IMR-90 (cell line): Measurements from ENCODE around the gene GFPT1. TPM values are rescaled to one million over a fixed set of nuclear protein-coding genes. Genes with fewer than 3 reads are reported as not detected.

Experiments
- ATAC-seq: fragments of 200-7000 bp; cut with Tn5 transposase; 2 replicates; pipeline ENCODE4 v1.9.1; 2020; ENCODE audit warnings: low read depth, mild to moderate bottlenecking, moderate library complexity
- BruUV-seq: library from RNA; stranded (reverse); fragments of 400-500 nt; replicated peaks from 2 replicates; lab custom pipeline; 2021; lab: Mats Ljungman, UMichigan
- CTCF ChIA-PET: fragments of 300-600 bp; formaldehyde crosslinking; extraction: SDS; loops from one replicate; lab custom pipeline; 2021; ENCODE audit warnings: antibody characterized with exemption; lab: Yijun Ruan, JAX
- POLR2A ChIA-PET: fragments of 300-600 bp; sonication (Branson Sonifier 250); formaldehyde crosslinking; loops from one replicate; lab custom pipeline; 2022; ENCODE audit warnings: antibody characterized with exemption; ENCODE audit not compliant: unreplicated experiment; lab: Charles Lee
- DNase-seq: peaks from one replicate; pipeline ENCODE4 v3.0.0; 2013
- H2AFZ ChIP-seq: replicated peaks from 2 replicates; pipeline ENCODE3; 2013; ENCODE audit warnings: low read length, mild to moderate bottlenecking; ENCODE audit not compliant: poor library complexity
- H2AK5ac ChIP-seq: 2 replicates; pipeline ENCODE4 v1.6.1; 2013; ENCODE audit warnings: low read depth, low read length, inconsistent platforms
- H2AK9ac ChIP-seq: replicated peaks from 2 replicates; pipeline ENCODE3; 2013; ENCODE audit warnings: mild to moderate bottlenecking, low read depth, low read length, moderate library complexity; ENCODE audit not compliant: poor library complexity
- H2BK120ac ChIP-seq: 2 replicates; pipeline ENCODE4 v1.6.1; 2013; ENCODE audit warnings: low read depth, low read length, inconsistent platforms
- H2BK15ac ChIP-seq: 3 replicates; pipeline ENCODE4 v1.6.1; 2013; ENCODE audit warnings: low read depth, low read length, inconsistent platforms
- H2BK20ac ChIP-seq: 2 replicates; pipeline ENCODE4 v1.6.1; 2013; ENCODE audit warnings: low read depth, mild to moderate bottlenecking, inconsistent platforms, low read length, moderate library complexity
- H2BK5ac ChIP-seq: 2 replicates; pipeline ENCODE4 v1.6.1; 2013; ENCODE audit warnings: mild to moderate bottlenecking, low read depth, low read length, inconsistent platforms; ENCODE audit not compliant: poor library complexity, severe bottlenecking
- H3K14ac ChIP-seq: replicated peaks from 2 replicates; pipeline ENCODE4 v1.6.1; 2013; ENCODE audit warnings: low read depth, low read length, inconsistent platforms
- H3K18ac ChIP-seq: 2 replicates; pipeline ENCODE4 v1.6.1; 2013; ENCODE audit warnings: low read depth, low read length, control low read depth
- H3K23ac ChIP-seq: 2 replicates; pipeline ENCODE4 v1.6.1; 2013; ENCODE audit warnings: low read depth, low read length, inconsistent platforms
- H3K27ac ChIP-seq: 2 replicates; pipeline ENCODE4 v1.5.1; 2013; ENCODE audit warnings: mild to moderate bottlenecking, control low read depth, low read length; ENCODE audit not compliant: insufficient read depth
- H3K27me3 ChIP-seq: 2 replicates; pipeline ENCODE4 v1.6.1; 2013; ENCODE audit warnings: low read length; ENCODE audit not compliant: control insufficient read depth, insufficient read depth
- H3K36me3 ChIP-seq: 2 replicates; pipeline ENCODE4 v1.6.1; 2013; ENCODE audit warnings: low read length, mixed read lengths; ENCODE audit not compliant: control insufficient read depth, insufficient read depth
- H3K4ac ChIP-seq: 2 replicates; pipeline ENCODE4 v1.6.1; 2013; ENCODE audit warnings: low read depth, low read length, inconsistent platforms
- H3K4me1 ChIP-seq: 2 replicates; pipeline ENCODE4 v1.6.1; 2013; ENCODE audit warnings: low read length, mixed read lengths; ENCODE audit not compliant: control insufficient read depth, insufficient read depth
- H3K4me2 ChIP-seq: 2 replicates; pipeline ENCODE4 v1.6.1; 2013; ENCODE audit warnings: low read depth, mild to moderate bottlenecking, control low read depth, low read length, moderate library complexity
- H3K4me3 ChIP-seq: 2 replicates; pipeline ENCODE4 v1.5.1; 2013; ENCODE audit warnings: low read depth, mild to moderate bottlenecking, control low read depth, low read length, moderate library complexity; ENCODE audit not compliant: insufficient read depth
- H3K56ac ChIP-seq: 2 replicates; pipeline ENCODE4 v1.6.1; 2013; ENCODE audit warnings: low read length, inconsistent platforms; ENCODE audit not compliant: insufficient read depth; ENCODE audit errors: extremely low read depth
- H3K79me1 ChIP-seq, 2 experiments: 2 replicates each; pipeline ENCODE4 v1.6.1; 2013; ENCODE audit warnings: low read length in 2 of 2, inconsistent platforms in 1 of 2, low read depth in 1 of 2
- H3K9ac ChIP-seq: 2 replicates; pipeline ENCODE4 v1.6.1; 2013; ENCODE audit warnings: low read depth, low read length, control low read depth
- H3K9me1 ChIP-seq: 2 replicates; pipeline ENCODE4 v1.6.1; 2013; ENCODE audit warnings: low read length, inconsistent platforms; ENCODE audit not compliant: insufficient read depth
- H3K9me3 ChIP-seq: 2 replicates; pipeline ENCODE4 v1.6.1; 2013; ENCODE audit warnings: low read length; ENCODE audit not compliant: control insufficient read depth, insufficient read depth
- H4K20me1 ChIP-seq: 2 replicates; pipeline ENCODE4 v1.6.1; 2013; ENCODE audit warnings: low read length, inconsistent platforms; ENCODE audit not compliant: insufficient read depth
- H4K5ac ChIP-seq: 2 replicates; pipeline ENCODE4 v1.6.1; 2013; ENCODE audit warnings: mild to moderate bottlenecking, low read depth, low read length, control low read depth
- H4K8ac ChIP-seq, 2 experiments: 2 replicates each; pipeline ENCODE4 v1.6.1; 2013; ENCODE audit warnings: low read depth in 2 of 2, low read length in 2 of 2, control low read depth in 1 of 2, inconsistent platforms in 1 of 2
- H4K91ac ChIP-seq: 2 replicates; pipeline ENCODE4 v1.6.1; 2013; ENCODE audit warnings: low read depth, low read length, inconsistent platforms; ENCODE audit not compliant: insufficient read depth
- CEBPB ChIP-seq: IDR thresholded peaks from 2 replicates; pipeline ENCODE4 v1.6.1; 2012; ENCODE audit warnings: low read depth, low read length, improper control_type of control experiment
- FOS ChIP-seq: fragments of 150-350 bp; IDR thresholded peaks from 2 replicates; pipeline ENCODE4 v1.6.1; 2016; ENCODE audit warnings: low read depth, low read length
- MXI1 ChIP-seq: IDR thresholded peaks from 2 replicates; pipeline ENCODE4 v1.6.1; 2012; ENCODE audit warnings: low read depth, mild to moderate bottlenecking, low read length, moderate library complexity, borderline replicate concordance
- POLR2A ChIP-seq: IDR thresholded peaks from 2 replicates; pipeline ENCODE4 v1.6.1; 2012; ENCODE audit warnings: mild to moderate bottlenecking, low read depth, low read length
- RAD21 ChIP-seq: IDR thresholded peaks from 2 replicates; pipeline ENCODE4 v1.6.1; 2012; ENCODE audit warnings: low read length, improper control_type of control experiment
- RCOR1 ChIP-seq: IDR thresholded peaks from 2 replicates; pipeline ENCODE4 v1.6.1; 2012; ENCODE audit warnings: mild to moderate bottlenecking, low read length, improper control_type of control experiment; ENCODE audit not compliant: insufficient replicate concordance
- RFX5 ChIP-seq: IDR thresholded peaks from 2 replicates; pipeline ENCODE4 v1.8.0; 2012; ENCODE audit warnings: low read depth, mild to moderate bottlenecking, low read length, moderate library complexity
- SMC3 ChIP-seq: fragments of 150-350 bp; IDR thresholded peaks from 2 replicates; pipeline ENCODE4 v1.6.1; 2016; ENCODE audit warnings: low read depth, mild to moderate bottlenecking, antibody characterized with exemption, low read length, moderate library complexity
- WGBS, 2 experiments: methylation state at CpG; one replicate each; pipeline versions ENCODE4 v1.1.5 to v1.1.7; 2013; ENCODE audit warnings: missing lambda C conversion rate in 2 of 2; ENCODE audit not compliant: insufficient read length in 1 of 2; ENCODE audit errors: extremely low coverage in 2 of 2; 5-methylcytosine and 5-hydroxymethylcytosine counted together
- dilution Hi-C: fragments of 300-500 bp; cut with HindIII; formaldehyde crosslinking; loops from one replicate; pipeline ENCODE4 v1.14.3; 2018; ENCODE audit warnings: low sequenced_read_pairs; ENCODE audit not compliant: unreplicated experiment
- in situ Hi-C: fragments of 300-500 bp; cut with MboI; formaldehyde crosslinking; loops from 3 replicates; pipeline ENCODE4 v1.14.3; 2019; ENCODE audit warnings: low sequenced_read_pairs, inconsistent platforms, mixed read lengths
- intact Hi-C: fragments of 100-400 bp; cut with micrococcal nuclease; formaldehyde crosslinking; loops from 2 replicates; pipeline ENCODE4 v1.10.0; 2022
- polyA plus RNA-seq, 3 experiments: library from polyadenylated mRNA; depleted of rRNA; stranded (reverse); fragments of >200 nt; gene quantifications; 2 replicates each; pipeline ENCODE4 v1.2.3, GENCODE V29; 2012; ENCODE audit warnings: low replicate concordance in 1 of 3
- total RNA-seq: library from RNA; depleted of rRNA; stranded (reverse); fragments of >200 nt; gene quantifications from 2 replicates; pipeline ENCODE4 v1.2.3, GENCODE V29; 2012
- TF ChIP-seq, protein P1 (sequence below): conservative IDR thresholded peaks from 2 replicates; pipeline ENCODE4 v1.5.1; 2012; ENCODE audit warnings: mild to moderate bottlenecking, low read depth, low read length, improper control_type of control experiment
- TF ChIP-seq, protein P2 (sequence below): fragments of 150-350 bp; IDR thresholded peaks from 2 replicates; pipeline ENCODE4 v1.6.1; 2017; ENCODE audit warnings: mild to moderate bottlenecking, antibody characterized with exemption, low read length, low read depth

GFPT1 gene
- total and polyA plus RNA-seq, 2 of the 4 experiments (the other 2 are of a cell fraction) = 23.5 to 52.9 TPM

DNA sequence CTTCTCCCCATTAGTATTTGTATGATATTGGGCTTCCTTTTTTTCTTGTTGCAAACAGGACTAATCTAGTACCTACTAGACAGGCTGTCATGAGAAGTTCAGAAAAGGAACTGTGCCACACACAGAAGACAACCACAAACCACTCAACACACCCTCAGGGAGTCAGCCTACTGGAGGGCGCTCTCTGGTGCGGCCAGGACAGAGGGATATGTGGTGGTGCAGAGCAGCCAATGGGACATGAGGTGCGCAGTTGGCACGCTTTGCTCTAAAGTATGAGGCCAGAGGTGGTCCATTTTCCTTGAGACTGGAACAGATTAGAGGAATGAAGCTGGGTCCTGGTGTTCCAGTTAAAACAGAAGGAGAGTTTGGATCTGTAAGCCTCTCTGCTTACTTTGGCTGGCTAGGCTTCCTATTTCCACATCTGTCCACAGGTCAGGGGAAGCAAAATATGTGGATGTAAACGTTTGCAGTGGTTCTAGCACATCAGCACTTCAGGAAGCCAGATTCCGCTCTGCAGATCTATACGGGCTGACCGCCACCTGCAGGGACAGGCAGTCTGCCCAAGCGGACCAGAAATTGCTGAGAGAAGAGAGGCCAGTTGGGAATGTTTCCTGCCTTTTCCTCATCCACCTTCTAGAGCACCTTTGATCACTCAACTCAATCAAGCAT, 114.1 kb downstream of the GFPT1 start:
- H3K36me3 ChIP-seq = no peaks in the 10 kb centered on the region
- peaks cover 4% of the 10 kb centered on the region; the same call in 1 of the 2 replicates for H3K9me1 ChIP-seq
- peak overlapping the region; percentile 10; the same call in 1 of the 2 replicates for H2AK5ac ChIP-seq
- dilution Hi-C loops = no loop called here
- no peak overlapping the region for H3K4me2 ChIP-seq
- no peak overlapping the region for H2AFZ ChIP-seq
- ChIA-PET POLR2A (no interaction called here), CTCF (no interaction called here)
- peak overlapping the region; percentile 36; the same call in 1 of the 2 replicates for H2BK120ac ChIP-seq
- H3K4ac ChIP-seq = peak overlapping the region; percentile 38; the same call in 1 of the 2 replicates
- DNase-seq (peak; percentile 21), ATAC-seq (no peak)
- peak overlapping the region; percentile 31; the same call in 1 of the 3 replicates for H2BK15ac ChIP-seq
- no peak overlapping the region for H3K9ac ChIP-seq
- no peak overlapping the region for H2BK20ac ChIP-seq
- peaks cover 5% of the 10 kb centered on the region for H3K4me1 ChIP-seq
- H3K18ac ChIP-seq = peak overlapping the region; percentile 83
- no peak overlapping the region for H3K4me3 ChIP-seq
- no peak overlapping the region for H4K8ac ChIP-seq
- peak overlapping the region; percentile 52; the same call in 1 of the 2 replicates for H4K91ac ChIP-seq
- intact Hi-C loops = no loop called here
- 58% methylated on average over 2 of the region's 9 CpGs; no CpG with 5 or more reads in 1 of the 2 experiments for WGBS, 2 experiments
- no peaks in the 10 kb centered on the region for H3K27me3 ChIP-seq
- H2AK9ac ChIP-seq = no peak overlapping the region
- TF ChIP-seq RCOR1 = no peak
- no peak for TF ChIP-seq RFX5
- TF ChIP-seq SMC3 = no peak
- TF ChIP-seq, protein P1, sequence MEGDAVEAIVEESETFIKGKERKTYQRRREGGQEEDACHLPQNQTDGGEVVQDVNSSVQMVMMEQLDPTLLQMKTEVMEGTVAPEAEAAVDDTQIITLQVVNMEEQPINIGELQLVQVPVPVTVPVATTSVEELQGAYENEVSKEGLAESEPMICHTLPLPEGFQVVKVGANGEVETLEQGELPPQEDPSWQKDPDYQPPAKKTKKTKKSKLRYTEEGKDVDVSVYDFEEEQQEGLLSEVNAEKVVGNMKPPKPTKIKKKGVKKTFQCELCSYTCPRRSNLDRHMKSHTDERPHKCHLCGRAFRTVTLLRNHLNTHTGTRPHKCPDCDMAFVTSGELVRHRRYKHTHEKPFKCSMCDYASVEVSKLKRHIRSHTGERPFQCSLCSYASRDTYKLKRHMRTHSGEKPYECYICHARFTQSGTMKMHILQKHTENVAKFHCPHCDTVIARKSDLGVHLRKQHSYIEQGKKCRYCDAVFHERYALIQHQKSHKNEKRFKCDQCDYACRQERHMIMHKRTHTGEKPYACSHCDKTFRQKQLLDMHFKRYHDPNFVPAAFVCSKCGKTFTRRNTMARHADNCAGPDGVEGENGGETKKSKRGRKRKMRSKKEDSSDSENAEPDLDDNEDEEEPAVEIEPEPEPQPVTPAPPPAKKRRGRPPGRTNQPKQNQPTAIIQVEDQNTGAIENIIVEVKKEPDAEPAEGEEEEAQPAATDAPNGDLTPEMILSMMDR = no peak
- TF ChIP-seq CEBPB = no peak
- no peak for TF ChIP-seq FOS
- TF ChIP-seq MXI1 = no peak
- TF ChIP-seq, protein P2, sequence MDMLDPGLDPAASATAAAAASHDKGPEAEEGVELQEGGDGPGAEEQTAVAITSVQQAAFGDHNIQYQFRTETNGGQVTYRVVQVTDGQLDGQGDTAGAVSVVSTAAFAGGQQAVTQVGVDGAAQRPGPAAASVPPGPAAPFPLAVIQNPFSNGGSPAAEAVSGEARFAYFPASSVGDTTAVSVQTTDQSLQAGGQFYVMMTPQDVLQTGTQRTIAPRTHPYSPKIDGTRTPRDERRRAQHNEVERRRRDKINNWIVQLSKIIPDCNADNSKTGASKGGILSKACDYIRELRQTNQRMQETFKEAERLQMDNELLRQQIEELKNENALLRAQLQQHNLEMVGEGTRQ = no peak
- no peak for TF ChIP-seq POLR2A
- TF ChIP-seq RAD21 = no peak
- in situ Hi-C loops = no loop called here
- no peaks in the 10 kb centered on the region for H3K9me3 ChIP-seq
- H4K5ac ChIP-seq = peak overlapping the region; percentile 72
- BruUV-seq = no TSS peak
- peak overlapping the region; percentile 28 for H2BK5ac ChIP-seq
- H3K56ac ChIP-seq = no peak overlapping the region
- H3K79me1 ChIP-seq = no peaks in the 10 kb centered on the region
- no peak overlapping the region for H3K23ac ChIP-seq
- peak overlapping the region; percentile 4; the same call in 1 of the 2 replicates for H3K27ac ChIP-seq
- no peaks in the 10 kb centered on the region for H4K20me1 ChIP-seq
- no peak overlapping the region for H3K14ac ChIP-seq
